HG03045 (cell line): ENCODE results near the gene LTV1.
A peak's percentile ranks its signal among the peaks of the same experiment; 100 is the strongest.
"Not testable (repeated sequence)": the region's sequence is repeated elsewhere in the genome, so short reads cannot be mapped to it uniquely, and the experiment has no call there.

Experiments
- ATAC-seq: cut with Tn5 transposase; IDR thresholded peaks from one replicate; pipeline ENCODE4 v1.9.1; 2021; ENCODE audit warnings: mild to moderate bottlenecking, moderate library complexity; ENCODE audit not compliant: unreplicated experiment

Gene LTV1

GRCh38 chr6:143842902-143843676 is at the start of gene LTV1:
Gene LTV1, plus strand, starts transcription at chr6:143843338. Its CDS starts 140 bp downstream, at chr6:143843478.
- peak; percentile 100 for ATAC-seq

GRCh38 chr6:143796551-143796950 is 46.6 kb upstream of the LTV1 start:
- ATAC-seq: not testable (repeated sequence)

- ATAC-seq: not testable (repeated sequence)
Observed at GRCh38 chr6:143798487-143798886, 44.7 kb upstream of the LTV1 start.

- no peak for ATAC-seq
Observed at GRCh38 chr6:143802833-143803565, 40.1 kb upstream of the LTV1 start.

GRCh38 chr6:143803769-143804568 is 39.2 kb upstream of the LTV1 start:
- ATAC-seq: no peak

GRCh38 chr6:143804835-143805239 is 38.3 kb upstream of the LTV1 start:
- no peak for ATAC-seq

- no peak for ATAC-seq
Observed at GRCh38 chr6:143806282-143807102, 36.6 kb upstream of the LTV1 start.

GRCh38 chr6:143807103-143807772 is 35.9 kb upstream of the LTV1 start:
- no peak for ATAC-seq

- no peak for ATAC-seq
Observed at GRCh38 chr6:143810745-143811144, 32.4 kb upstream of the LTV1 start.

GRCh38 chr6:143811501-143812157 is 31.5 kb upstream of the LTV1 start:
- no peak for ATAC-seq

- ATAC-seq: no peak
Observed at GRCh38 chr6:143817621-143818020, 25.5 kb upstream of the LTV1 start.

- ATAC-seq: no peak
Observed at GRCh38 chr6:143821359-143821758, 21.8 kb upstream of the LTV1 start.

GRCh38 chr6:143822584-143823024 is 20.5 kb upstream of the LTV1 start:
- no peak for ATAC-seq

GRCh38 chr6:143823548-143823947 is 19.6 kb upstream of the LTV1 start:
- ATAC-seq: no peak

GRCh38 chr6:143828572-143828971 is 14.6 kb upstream of the LTV1 start:
- ATAC-seq: no peak

GRCh38 chr6:143836150-143836549 is 7.0 kb upstream of the LTV1 start:
- ATAC-seq: no peak

GRCh38 chr6:143838395-143838794 is 4.7 kb upstream of the LTV1 start:
- ATAC-seq: no peak

GRCh38 chr6:143839196-143839595 is 3.9 kb upstream of the LTV1 start:
- ATAC-seq: no peak

- no peak for ATAC-seq
Observed at GRCh38 chr6:143840595-143841265, 2.4 kb upstream of the LTV1 start.
